ENCODE measurements around the gene LAMB1. TPM values are rescaled to one million over a fixed set of nuclear protein-coding genes. Genes with fewer than 3 reads are reported as not detected.
"Not testable (repeated sequence)": the region's sequence is repeated elsewhere in the genome, so short reads cannot be mapped to it uniquely, and the experiment has no call there.

LAMB1 gene
- total RNA-seq, 1 donor from 2014 or later, result 104 TPM

DNA sequence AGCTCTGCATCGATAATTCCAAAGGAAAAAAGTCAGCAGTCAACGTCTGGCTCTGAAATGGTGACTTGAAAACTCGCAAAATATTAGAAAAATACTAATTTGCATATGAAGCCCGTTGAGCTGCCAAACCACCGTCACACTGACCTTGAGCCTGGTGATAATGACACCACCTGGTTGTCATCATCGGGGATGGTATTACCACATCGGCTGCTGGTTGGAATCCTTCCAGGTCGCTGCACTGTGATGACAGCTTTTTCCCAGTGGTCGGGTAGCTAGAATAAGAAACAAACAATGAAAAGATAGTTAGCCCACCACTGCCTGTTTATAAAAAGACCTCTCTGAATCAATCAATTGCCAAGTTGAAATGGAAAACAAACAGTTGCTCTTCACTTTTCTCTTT is 41.6 kb downstream of the LAMB1 start:
- Histone ChIP-seq H3K4me3 (no peak overlapping the region), H3K27me3 (ENCODE audit: low read depth) (no peaks in the 10 kb centered on the region), H3K4me1 (peaks cover 15% of the 10 kb centered on the region), H3K9me3 (no peaks in the 10 kb centered on the region), H3K27ac (peak overlapping the region; percentile 14), H3K36me3 (peaks cover 74% of the 10 kb centered on the region)
- DNase-seq (no peak), ATAC-seq (no peak)
- TF ChIP-seq, protein P1, sequence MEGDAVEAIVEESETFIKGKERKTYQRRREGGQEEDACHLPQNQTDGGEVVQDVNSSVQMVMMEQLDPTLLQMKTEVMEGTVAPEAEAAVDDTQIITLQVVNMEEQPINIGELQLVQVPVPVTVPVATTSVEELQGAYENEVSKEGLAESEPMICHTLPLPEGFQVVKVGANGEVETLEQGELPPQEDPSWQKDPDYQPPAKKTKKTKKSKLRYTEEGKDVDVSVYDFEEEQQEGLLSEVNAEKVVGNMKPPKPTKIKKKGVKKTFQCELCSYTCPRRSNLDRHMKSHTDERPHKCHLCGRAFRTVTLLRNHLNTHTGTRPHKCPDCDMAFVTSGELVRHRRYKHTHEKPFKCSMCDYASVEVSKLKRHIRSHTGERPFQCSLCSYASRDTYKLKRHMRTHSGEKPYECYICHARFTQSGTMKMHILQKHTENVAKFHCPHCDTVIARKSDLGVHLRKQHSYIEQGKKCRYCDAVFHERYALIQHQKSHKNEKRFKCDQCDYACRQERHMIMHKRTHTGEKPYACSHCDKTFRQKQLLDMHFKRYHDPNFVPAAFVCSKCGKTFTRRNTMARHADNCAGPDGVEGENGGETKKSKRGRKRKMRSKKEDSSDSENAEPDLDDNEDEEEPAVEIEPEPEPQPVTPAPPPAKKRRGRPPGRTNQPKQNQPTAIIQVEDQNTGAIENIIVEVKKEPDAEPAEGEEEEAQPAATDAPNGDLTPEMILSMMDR (IDR thresholded peaks at IDR 0.05), result no peak
- intact Hi-C loops (cut with DNase I), result no loop called here

DNA sequence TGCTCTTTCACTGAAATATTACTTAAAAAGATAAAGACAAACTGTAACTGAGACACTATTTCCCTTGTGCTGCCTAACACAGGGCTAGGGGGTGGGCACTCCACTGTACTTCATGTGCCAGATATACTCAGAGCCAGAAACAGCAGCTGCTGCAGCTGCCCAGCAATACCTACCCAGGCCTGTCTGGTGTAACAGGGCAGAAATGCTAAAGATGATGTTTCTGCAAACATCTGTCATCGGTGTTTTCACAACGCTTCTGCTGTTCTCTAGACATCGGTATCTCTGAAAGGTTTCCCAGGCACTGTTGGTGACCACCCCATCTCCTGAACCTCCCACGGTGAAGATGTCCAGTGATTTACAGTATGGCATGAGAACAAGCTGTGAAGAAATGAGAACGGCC is 42.7 kb downstream of the LAMB1 start:
- Histone ChIP-seq H3K36me3 (peaks cover 77% of the 10 kb centered on the region), H3K4me1 (peaks cover 12% of the 10 kb centered on the region)
- DNase-seq, result no peak

DNA sequence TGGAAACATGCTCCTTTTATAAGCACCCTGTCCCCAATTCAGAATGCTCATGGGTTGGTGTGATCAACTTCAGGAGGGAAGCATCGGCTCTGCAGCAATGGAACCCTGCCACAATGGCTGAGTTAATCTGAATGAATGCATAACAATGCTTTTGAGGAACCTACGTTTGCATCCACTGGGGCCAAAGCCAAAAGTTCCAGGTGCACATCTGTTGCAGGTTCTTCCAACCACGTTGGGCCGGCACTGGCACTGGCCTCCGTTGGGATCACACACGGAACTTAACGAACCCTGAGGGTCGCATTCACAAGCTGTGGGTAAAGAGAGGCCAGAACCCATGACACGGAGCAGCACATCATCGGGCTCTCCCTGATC is 43.4 kb downstream of the LAMB1 start:
- Histone ChIP-seq H3K36me3 (peaks cover 79% of the 10 kb centered on the region), H3K27ac (no peak overlapping the region), H3K27me3 (ENCODE audit: low read depth) (no peaks in the 10 kb centered on the region), H3K9me3 (no peaks in the 10 kb centered on the region), H3K4me3 (no peak overlapping the region), H3K4me1 (peaks cover 12% of the 10 kb centered on the region)
- TF ChIP-seq, protein P1 (IDR thresholded peaks at IDR 0.05), result no peak
- intact Hi-C loops (cut with DNase I), result no loop called here
- ATAC-seq (no peak), DNase-seq (no peak)

More for the DNA sequence above, 42.7 kb downstream of the LAMB1 start:
- H3K27ac ChIP-seq, result no peak overlapping the region
- TF ChIP-seq, protein P1 (IDR thresholded peaks at IDR 0.05), result no peak
- no peaks in the 10 kb centered on the region for H3K9me3 ChIP-seq
- intact Hi-C loops (cut with DNase I), result no loop called here
- H3K4me3 ChIP-seq, result no peak overlapping the region
- ATAC-seq, result no peak
- no peaks in the 10 kb centered on the region for H3K27me3 ChIP-seq (ENCODE audit: low read depth)

DNA sequence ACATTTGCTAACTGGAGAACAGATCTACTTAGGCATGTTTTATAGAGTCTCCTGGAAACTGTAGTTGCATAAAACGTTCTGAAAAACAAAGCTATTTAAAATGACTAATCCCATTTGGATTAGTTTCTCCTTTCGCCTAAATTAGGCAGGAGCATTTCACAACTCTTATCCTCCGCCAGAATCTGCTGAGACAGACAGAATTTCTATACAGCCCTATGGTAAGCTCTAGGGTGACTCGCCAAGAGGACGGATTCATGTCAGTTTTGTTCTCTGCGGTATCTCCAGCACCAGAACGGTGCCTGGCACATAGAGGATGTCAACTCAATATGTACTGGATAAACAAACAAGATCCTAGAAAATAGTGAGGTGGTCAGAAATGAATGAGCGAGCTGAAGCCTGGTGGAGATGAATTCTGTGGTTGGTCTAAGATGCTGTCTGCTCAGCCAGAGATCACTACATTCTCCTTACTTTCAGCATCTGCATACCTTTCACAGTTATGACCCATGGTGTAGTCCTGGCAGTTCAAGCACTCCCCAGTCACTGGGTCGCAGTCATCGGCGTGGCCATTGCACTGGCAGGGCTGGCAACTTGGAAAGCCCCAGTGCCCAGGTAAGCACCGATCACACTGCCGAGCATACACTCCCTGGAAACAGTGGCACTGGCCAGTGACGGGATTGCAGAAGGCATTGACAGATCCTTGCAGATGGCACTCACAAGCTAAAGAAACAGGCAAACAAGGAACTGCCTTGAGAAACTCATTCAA is 44.0 kb downstream of the LAMB1 start:
- H3K4me1 ChIP-seq, result peaks cover 12% of the 10 kb centered on the region
- intact Hi-C loops (cut with DNase I), result no loop called here

DNA sequence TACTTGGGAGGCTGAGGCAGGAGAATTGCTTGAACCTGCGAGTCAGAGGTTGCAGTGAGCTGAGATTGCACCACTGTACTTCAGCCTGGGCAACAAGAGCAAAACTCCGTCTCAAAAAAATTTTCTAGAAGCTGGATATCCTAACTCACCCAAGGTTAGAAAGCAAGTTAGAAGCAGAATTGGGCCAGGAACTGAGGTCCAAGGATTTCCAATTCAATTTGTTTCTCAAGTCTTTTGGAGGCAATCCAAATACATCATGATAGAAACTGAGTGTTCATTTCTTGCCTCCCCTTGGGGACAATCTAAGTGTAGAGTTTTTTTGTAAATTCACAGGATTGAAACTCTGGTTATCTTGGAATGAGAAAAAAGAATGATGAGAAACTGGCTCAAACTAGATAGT is 45.5 kb downstream of the LAMB1 start:
- Histone ChIP-seq H3K4me1 (peaks cover 12% of the 10 kb centered on the region), H3K27me3 (ENCODE audit: low read depth) (no peaks in the 10 kb centered on the region), H3K9me3 (no peaks in the 10 kb centered on the region), H3K36me3 (peaks cover 80% of the 10 kb centered on the region), H3K27ac (peak overlapping the region; percentile 33), H3K4me3 (no peak overlapping the region)
- intact Hi-C loops (cut with DNase I), result no loop called here
- ATAC-seq (no peak), DNase-seq (no peak)
- TF ChIP-seq, protein P1 (IDR thresholded peaks at IDR 0.05), result no peak

More for the DNA sequence above, 44.0 kb downstream of the LAMB1 start:
- peaks cover 79% of the 10 kb centered on the region for H3K36me3 ChIP-seq
- no peak overlapping the region for H3K4me3 ChIP-seq
- DNase-seq (no peak), ATAC-seq (peak; percentile 67 to 73)
- no peak overlapping the region for H3K27ac ChIP-seq
- H3K27me3 ChIP-seq (ENCODE audit: low read depth), result no peaks in the 10 kb centered on the region
- TF ChIP-seq, protein P1 (IDR thresholded peaks at IDR 0.05), result no peak
- no peaks in the 10 kb centered on the region for H3K9me3 ChIP-seq

DNA sequence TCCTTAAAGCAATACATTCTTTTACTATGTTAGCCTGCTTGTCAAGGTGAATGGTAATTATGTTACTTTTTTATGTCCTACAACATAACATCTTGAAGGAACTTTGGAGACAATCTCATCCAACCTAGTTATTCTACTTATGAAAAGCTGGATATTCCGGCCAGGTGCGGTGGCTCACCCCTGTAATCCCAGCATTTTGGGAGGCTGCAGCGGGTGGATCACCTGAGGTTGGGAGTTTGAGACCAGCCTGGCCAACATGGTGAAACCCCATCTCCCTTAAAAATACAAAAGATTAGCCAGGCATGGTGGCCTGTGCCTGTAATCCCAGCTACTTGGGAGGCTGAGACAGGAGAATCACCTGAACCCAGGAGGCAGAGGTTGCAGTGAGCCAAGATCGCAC is 46.0 kb downstream of the LAMB1 start:
- intact Hi-C loops (cut with DNase I); DNase-seq; H3K9me3 ChIP-seq; H3K4me3 ChIP-seq; H3K27me3 ChIP-seq (ENCODE audit: low read depth); ATAC-seq: not testable (repeated sequence)
- H3K27ac ChIP-seq, result peak overlapping the region; percentile 55
- peaks cover 16% of the 10 kb centered on the region for H3K4me1 ChIP-seq
- peaks cover 79% of the 10 kb centered on the region for H3K36me3 ChIP-seq

All from lower lobe of right lung (tissue), 2 donors.